Keratinocyte (primary cell): ENCODE data around the gene ADAMTS4. TPM values are rescaled to one million over a fixed set of nuclear protein-coding genes. Genes with fewer than 3 reads are reported as not detected.

ENCODE experiments used
- DNase-seq: peaks from one replicate; pipeline ENCODE4 v3.0.0-alpha.2; 2011; ENCODE audit warnings: low read depth, missing footprints, low spot score
- FAIRE-seq: peaks from 2 replicates; lab custom pipeline; 2011; peaks lifted over from hg19 to GRCh38; lab: Jason Lieb, UNC
- H2AFZ ChIP-seq: 2 replicates; pipeline ENCODE4 v1.6.0; 2012; ENCODE audit warnings: low read length, control low read depth, inconsistent platforms; ENCODE audit not compliant: control insufficient read depth
- H3K27ac ChIP-seq: 2 replicates; pipeline ENCODE4 v1.5.1; 2011; ENCODE audit warnings: low read length; ENCODE audit not compliant: control insufficient read depth, insufficient read depth
- H3K27me3 ChIP-seq: 3 replicates; pipeline ENCODE4 v1.6.0; 2011; ENCODE audit warnings: low read length; ENCODE audit not compliant: control insufficient read depth, insufficient read depth; ENCODE audit errors: extremely low read depth
- H3K36me3 ChIP-seq, 2 experiments: 2 replicates in 1 of 2; 3 replicates in 1 of 2; pipeline ENCODE4 v1.5.1; 2011; ENCODE audit warnings: low read length in 2 of 2, mild to moderate bottlenecking in 1 of 2; ENCODE audit not compliant: control insufficient read depth in 2 of 2, insufficient read depth in 2 of 2; ENCODE audit errors: extremely low read depth in 1 of 2
- H3K4me1 ChIP-seq: 3 replicates; pipeline ENCODE4 v1.5.1; 2011; ENCODE audit warnings: low read length; ENCODE audit not compliant: control insufficient read depth, insufficient read depth; ENCODE audit errors: extremely low read depth
- H3K4me2 ChIP-seq: 3 replicates; pipeline ENCODE4 v1.6.0; 2011; ENCODE audit warnings: low read depth, low read length; ENCODE audit not compliant: control insufficient read depth, insufficient read depth; ENCODE audit errors: extremely low read depth
- H3K4me3 ChIP-seq, 3 experiments: fragments of 200-600 bp in 1 of 3; sonication (generic) in 1 of 3; 2 replicates in 2 of 3; 3 replicates in 1 of 3; pipeline ENCODE4 v1.5.1; 2011 to 2016; ENCODE audit warnings: low read length in 3 of 3, mild to moderate bottlenecking in 3 of 3, control low read depth in 2 of 3, inconsistent platforms in 1 of 3, low read depth in 1 of 3, mixed read lengths in 1 of 3, mixed run types in 1 of 3, moderate library complexity in 1 of 3; ENCODE audit not compliant: control insufficient read depth in 2 of 3, insufficient read depth in 2 of 3; ENCODE audit errors: extremely low read depth in 1 of 3
- H3K79me2 ChIP-seq: 2 replicates; pipeline ENCODE4 v1.6.0; 2012; ENCODE audit warnings: low read length; ENCODE audit not compliant: control insufficient read depth, insufficient read depth
- H3K9ac ChIP-seq: 3 replicates; pipeline ENCODE4 v1.6.0; 2011; ENCODE audit warnings: low read length; ENCODE audit not compliant: control insufficient read depth, insufficient read depth; ENCODE audit errors: extremely low read depth
- H3K9me1 ChIP-seq: 3 replicates; pipeline ENCODE4 v1.6.0; 2011; ENCODE audit warnings: low read length; ENCODE audit not compliant: control insufficient read depth, insufficient read depth; ENCODE audit errors: extremely low read depth
- H3K9me3 ChIP-seq: 2 replicates; pipeline ENCODE4 v1.5.1; 2012; ENCODE audit warnings: low read depth, low read length; ENCODE audit not compliant: control insufficient read depth
- H4K20me1 ChIP-seq: 3 replicates; pipeline ENCODE4 v1.6.0; 2011; ENCODE audit warnings: low read length; ENCODE audit not compliant: control insufficient read depth, insufficient read depth; ENCODE audit errors: extremely low read depth
- CTCF ChIP-seq, 3 experiments: IDR thresholded peaks in 1 of 3; conservative IDR thresholded peaks in 1 of 3; optimal IDR thresholded peaks in 1 of 3; 2 replicates in 2 of 3; 3 replicates in 1 of 3; pipeline versions ENCODE3 to v1.5.1; 2011; ENCODE audit warnings: low read length in 3 of 3, mild to moderate bottlenecking in 3 of 3, moderate library complexity in 2 of 3, control low read depth in 1 of 3, inconsistent platforms in 1 of 3; ENCODE audit not compliant: insufficient read depth in 2 of 3; ENCODE audit errors: extremely low read depth in 1 of 3
- EZH2 ChIP-seq: IDR thresholded peaks from one replicate; pipeline ENCODE4 v1.6.1; 2012; ENCODE audit warnings: inconsistent platforms, mild to moderate bottlenecking, low read length, moderate library complexity
- dilution Hi-C: fragments of 300-500 bp; cut with MboI; formaldehyde crosslinking; loops from one replicate; pipeline ENCODE4 v1.7.0; 2020; ENCODE audit warnings: low sequenced_read_pairs; ENCODE audit not compliant: extremely low pct_ligation_motif_present
- polyA plus RNA-seq, 5 experiments: library from polyadenylated mRNA; depleted of rRNA in 3 of 5; stranded (reverse) in 3 of 5; stranded (forward) in 1 of 5; unstranded in 1 of 5; fragments of >200 nt; gene quantifications; 1 replicate in 1 of 5; 2 replicates in 3 of 5; 3 replicates in 1 of 5; pipeline versions ENCODE4 v1.2.1 to v1.2.3, GENCODE V29; 2011 to 2012; ENCODE audit warnings: missing spikeins in 2 of 5, low read depth in 1 of 5, low replicate concordance in 1 of 5

The ADAMTS4 gene
- polyA plus RNA-seq, 1 donor (not counting 4 experiments of a cell fraction or from before 2014, with no cell fraction given) = 0.35 TPM

GRCh38 chr1:161162806-161163205 is 36.0 kb downstream of the ADAMTS4 start:
- Histone ChIP-seq H3K9ac (no peak overlapping the region), H3K9me3 (no peaks in the 10 kb centered on the region), H3K4me3 (no peak overlapping the region), H3K36me3 (peaks cover 9 to 27% of the 10 kb centered on the region in 2 experiments), H3K9me1 (no peaks in the 10 kb centered on the region), H2AFZ (no peak overlapping the region), H3K27ac (no peak overlapping the region), H3K79me2 (peaks cover 15% of the 10 kb centered on the region), H4K20me1 (no peaks in the 10 kb centered on the region), H3K4me2 (no peak overlapping the region), H3K27me3 (no peaks in the 10 kb centered on the region), H3K4me1 (peaks cover 33% of the 10 kb centered on the region)
- FAIRE-seq (no peak), DNase-seq (no peak)
- TF ChIP-seq EZH2 (no peak), CTCF (optimal IDR thresholded peaks at IDR 0.05 in 1 of 3, IDR thresholded peaks at IDR 0.05 in 1 of 3, conservative IDR thresholded peaks at IDR 0.05 in 1 of 3; ENCODE audit: extremely low read depth in 1 of 3, insufficient read depth in 2 of 3, low read length in 3 of 3) (no peak)
- dilution Hi-C loops = no loop called here

DNA sequence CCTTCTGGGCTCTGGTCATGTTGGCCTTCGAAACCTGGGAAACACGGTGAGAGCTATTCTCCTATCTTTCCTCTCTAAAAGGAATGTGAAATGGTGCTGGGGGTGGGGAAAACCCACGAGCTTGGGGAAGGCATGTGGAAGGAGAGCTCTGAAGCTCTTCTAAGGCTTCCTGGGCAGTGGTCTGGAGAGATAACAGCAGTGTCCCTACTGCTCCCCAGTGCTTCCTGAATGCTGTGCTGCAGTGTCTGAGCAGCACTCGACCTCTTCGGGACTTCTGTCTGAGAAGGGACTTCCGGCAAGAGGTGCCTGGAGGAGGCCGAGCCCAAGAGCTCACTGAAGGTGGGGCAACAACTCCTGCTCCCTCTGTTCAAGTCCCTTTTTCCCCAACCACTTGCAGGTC is 36.8 kb downstream of the ADAMTS4 start:
- no peak for FAIRE-seq
- dilution Hi-C loops = no loop called here

More for the DNA sequence above, 36.8 kb downstream of the ADAMTS4 start:
- Histone ChIP-seq H2AFZ (no peak overlapping the region), H3K79me2 (peaks cover 14% of the 10 kb centered on the region), H3K9ac (no peak overlapping the region), H3K4me1 (peaks cover 31% of the 10 kb centered on the region), H3K27me3 (no peaks in the 10 kb centered on the region), H3K36me3 (peaks cover 9 to 33% of the 10 kb centered on the region in 2 experiments), H3K9me3 (no peaks in the 10 kb centered on the region), H3K4me3 (no peak overlapping the region), H4K20me1 (no peaks in the 10 kb centered on the region), H3K9me1 (no peaks in the 10 kb centered on the region), H3K4me2 (no peak overlapping the region), H3K27ac (no peak overlapping the region)
- TF ChIP-seq CTCF (optimal IDR thresholded peaks at IDR 0.05 in 1 of 3, IDR thresholded peaks at IDR 0.05 in 1 of 3, conservative IDR thresholded peaks at IDR 0.05 in 1 of 3; ENCODE audit: extremely low read depth in 1 of 3, insufficient read depth in 2 of 3, low read length in 3 of 3) (no peak), EZH2 (no peak)
- no peak for DNase-seq
